ENCODE results near the gene PMS1.
A peak's percentile ranks its signal among the peaks of the same experiment; 100 is the strongest.

PMS1 gene

GRCh38 chr2:189794310-189794709, 10.1 kb downstream of the PMS1 start:
- TF ChIP-seq CTCF (IDR thresholded peaks at IDR 0.05; ENCODE audit: insufficient read depth, low read depth, low read length, missing control alignments): no peak
- H3K4me3 ChIP-seq (ENCODE audit: low read length): no peak overlapping the region
- no peak for DNase-seq (ENCODE audit: low read depth)

GRCh38 chr2:189797902-189798301, 13.7 kb downstream of the PMS1 start:
- no peak for DNase-seq (ENCODE audit: low read depth)
- TF ChIP-seq CTCF (IDR thresholded peaks at IDR 0.05; ENCODE audit: insufficient read depth, low read depth, low read length, missing control alignments): no peak
- H3K4me3 ChIP-seq (ENCODE audit: low read length): no peak overlapping the region

- peak; percentile 39 for DNase-seq (ENCODE audit: low read depth)
- no peak overlapping the region for H3K4me3 ChIP-seq (ENCODE audit: low read length)
- peak; percentile 42 for TF ChIP-seq CTCF (IDR thresholded peaks at IDR 0.05; ENCODE audit: insufficient read depth, low read depth, low read length, missing control alignments)
Measured at GRCh38 chr2:189798312-189799029, 14.2 kb downstream of the PMS1 start.

- TF ChIP-seq CTCF (IDR thresholded peaks at IDR 0.05; ENCODE audit: insufficient read depth, low read depth, low read length, missing control alignments): no peak
- H3K4me3 ChIP-seq (ENCODE audit: low read length): no peak overlapping the region
- DNase-seq (ENCODE audit: low read depth): no peak
Measured at GRCh38 chr2:189799030-189799331, 14.7 kb downstream of the PMS1 start.

GRCh38 chr2:189799531-189799930, 15.3 kb downstream of the PMS1 start:
- peak; percentile 68 for DNase-seq (ENCODE audit: low read depth)
- no peak overlapping the region for H3K4me3 ChIP-seq (ENCODE audit: low read length)
- no peak for TF ChIP-seq CTCF (IDR thresholded peaks at IDR 0.05; ENCODE audit: insufficient read depth, low read depth, low read length, missing control alignments)

- no peak for TF ChIP-seq CTCF (IDR thresholded peaks at IDR 0.05; ENCODE audit: insufficient read depth, low read depth, low read length, missing control alignments)
- DNase-seq (ENCODE audit: low read depth): peak; percentile 61
- no peak overlapping the region for H3K4me3 ChIP-seq (ENCODE audit: low read length)
Measured at GRCh38 chr2:189802396-189802912, 18.2 kb downstream of the PMS1 start.

GRCh38 chr2:189803431-189803830, 19.2 kb downstream of the PMS1 start:
- TF ChIP-seq CTCF (IDR thresholded peaks at IDR 0.05; ENCODE audit: insufficient read depth, low read depth, low read length, missing control alignments): no peak
- DNase-seq (ENCODE audit: low read depth): no peak
- H3K4me3 ChIP-seq (ENCODE audit: low read length): no peak overlapping the region

Measured in epithelial cell of esophagus (primary cell).